ENCODE results near the gene CPEB4. TPM values are rescaled to one million over a fixed set of nuclear protein-coding genes. Genes with fewer than 3 reads are reported as not detected.

The CPEB4 gene
- total RNA-seq, 1 experiment from 2014 or later, result 27.7 TPM

DNA sequence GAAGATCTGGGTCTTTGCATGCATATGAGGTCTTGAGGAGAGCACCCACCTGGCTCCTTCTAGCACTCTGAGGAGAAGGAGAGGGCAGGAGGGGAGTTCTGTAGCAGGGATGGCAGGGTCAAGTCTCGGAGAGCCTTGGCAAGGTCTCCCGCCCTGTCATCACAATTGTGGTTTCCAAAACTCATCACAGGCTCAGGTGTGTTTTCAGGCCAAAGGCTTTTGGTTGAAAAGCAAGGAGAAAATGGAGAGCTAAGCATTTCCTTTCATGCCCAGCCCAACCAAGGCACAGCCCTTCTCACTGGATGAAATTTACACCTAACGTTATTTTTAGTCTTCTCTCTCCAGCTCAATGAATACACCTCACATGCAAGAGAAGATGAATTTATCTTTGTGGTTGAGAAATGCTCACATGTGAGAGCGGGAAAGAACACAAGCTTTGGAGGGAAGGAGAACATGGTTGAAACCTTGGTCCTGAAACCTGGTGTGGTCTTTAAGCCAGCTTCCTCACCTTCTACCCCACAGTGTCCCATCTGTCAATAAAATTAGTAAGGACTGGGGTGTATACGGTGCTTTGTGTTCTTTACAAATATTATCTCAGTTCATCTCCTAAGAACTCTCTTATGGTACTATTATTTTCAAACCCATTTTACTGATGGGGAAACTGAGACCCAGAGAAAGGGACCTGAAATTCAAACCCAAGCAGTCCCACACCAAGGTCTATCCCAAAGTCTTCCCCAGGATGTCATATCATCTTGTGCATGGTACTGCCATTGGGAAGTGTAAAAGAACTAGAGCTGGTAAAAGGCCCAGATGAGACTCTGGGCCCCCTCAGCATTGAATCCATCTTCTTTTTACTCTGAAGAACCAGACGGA lies 47.8 kb upstream of the CPEB4 start:
- in situ Hi-C loops (cut with HindIII; ENCODE audit: low pct_unique_long_range_greater_than_20kb, low sequenced_read_pairs), result no loop called here
- no peak for ATAC-seq
- TF ChIP-seq, protein P1, sequence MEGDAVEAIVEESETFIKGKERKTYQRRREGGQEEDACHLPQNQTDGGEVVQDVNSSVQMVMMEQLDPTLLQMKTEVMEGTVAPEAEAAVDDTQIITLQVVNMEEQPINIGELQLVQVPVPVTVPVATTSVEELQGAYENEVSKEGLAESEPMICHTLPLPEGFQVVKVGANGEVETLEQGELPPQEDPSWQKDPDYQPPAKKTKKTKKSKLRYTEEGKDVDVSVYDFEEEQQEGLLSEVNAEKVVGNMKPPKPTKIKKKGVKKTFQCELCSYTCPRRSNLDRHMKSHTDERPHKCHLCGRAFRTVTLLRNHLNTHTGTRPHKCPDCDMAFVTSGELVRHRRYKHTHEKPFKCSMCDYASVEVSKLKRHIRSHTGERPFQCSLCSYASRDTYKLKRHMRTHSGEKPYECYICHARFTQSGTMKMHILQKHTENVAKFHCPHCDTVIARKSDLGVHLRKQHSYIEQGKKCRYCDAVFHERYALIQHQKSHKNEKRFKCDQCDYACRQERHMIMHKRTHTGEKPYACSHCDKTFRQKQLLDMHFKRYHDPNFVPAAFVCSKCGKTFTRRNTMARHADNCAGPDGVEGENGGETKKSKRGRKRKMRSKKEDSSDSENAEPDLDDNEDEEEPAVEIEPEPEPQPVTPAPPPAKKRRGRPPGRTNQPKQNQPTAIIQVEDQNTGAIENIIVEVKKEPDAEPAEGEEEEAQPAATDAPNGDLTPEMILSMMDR (IDR thresholded peaks at IDR 0.05), result no peak
- TF ChIP-seq TCF7L2 (IDR thresholded peaks at IDR 0.05; ENCODE audit: low read depth, low read length) (no peak), SIN3A (IDR thresholded peaks at IDR 0.05; ENCODE audit: borderline replicate concordance, insufficient read depth, low read depth, low read length) (no peak), POLR2AphosphoS5 (IDR thresholded peaks at IDR 0.05; ENCODE audit: low read depth, low read length) (no peak)
- TF ChIP-seq, protein P2, sequence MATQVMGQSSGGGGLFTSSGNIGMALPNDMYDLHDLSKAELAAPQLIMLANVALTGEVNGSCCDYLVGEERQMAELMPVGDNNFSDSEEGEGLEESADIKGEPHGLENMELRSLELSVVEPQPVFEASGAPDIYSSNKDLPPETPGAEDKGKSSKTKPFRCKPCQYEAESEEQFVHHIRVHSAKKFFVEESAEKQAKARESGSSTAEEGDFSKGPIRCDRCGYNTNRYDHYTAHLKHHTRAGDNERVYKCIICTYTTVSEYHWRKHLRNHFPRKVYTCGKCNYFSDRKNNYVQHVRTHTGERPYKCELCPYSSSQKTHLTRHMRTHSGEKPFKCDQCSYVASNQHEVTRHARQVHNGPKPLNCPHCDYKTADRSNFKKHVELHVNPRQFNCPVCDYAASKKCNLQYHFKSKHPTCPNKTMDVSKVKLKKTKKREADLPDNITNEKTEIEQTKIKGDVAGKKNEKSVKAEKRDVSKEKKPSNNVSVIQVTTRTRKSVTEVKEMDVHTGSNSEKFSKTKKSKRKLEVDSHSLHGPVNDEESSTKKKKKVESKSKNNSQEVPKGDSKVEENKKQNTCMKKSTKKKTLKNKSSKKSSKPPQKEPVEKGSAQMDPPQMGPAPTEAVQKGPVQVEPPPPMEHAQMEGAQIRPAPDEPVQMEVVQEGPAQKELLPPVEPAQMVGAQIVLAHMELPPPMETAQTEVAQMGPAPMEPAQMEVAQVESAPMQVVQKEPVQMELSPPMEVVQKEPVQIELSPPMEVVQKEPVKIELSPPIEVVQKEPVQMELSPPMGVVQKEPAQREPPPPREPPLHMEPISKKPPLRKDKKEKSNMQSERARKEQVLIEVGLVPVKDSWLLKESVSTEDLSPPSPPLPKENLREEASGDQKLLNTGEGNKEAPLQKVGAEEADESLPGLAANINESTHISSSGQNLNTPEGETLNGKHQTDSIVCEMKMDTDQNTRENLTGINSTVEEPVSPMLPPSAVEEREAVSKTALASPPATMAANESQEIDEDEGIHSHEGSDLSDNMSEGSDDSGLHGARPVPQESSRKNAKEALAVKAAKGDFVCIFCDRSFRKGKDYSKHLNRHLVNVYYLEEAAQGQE (IDR thresholded peaks at IDR 0.05; ENCODE audit: insufficient read depth in 1 of 2, low read depth in 2 of 2, low read length in 1 of 2), result no peak
- intact Hi-C loops (cut with micrococcal nuclease; ENCODE audit: unreplicated experiment), result no loop called here
- H3K27ac ChIP-seq (ENCODE audit: low read length), result no peak overlapping the region
- BruUV-seq (replicated peaks), result no TSS peak
- no peaks in the 10 kb centered on the region for H3K27me3 ChIP-seq (ENCODE audit: control insufficient read depth, insufficient read depth, low read length)
- H3K4me3 ChIP-seq (ENCODE audit: low read depth in 2 of 2, low read length in 2 of 2), result no peak overlapping the region
- no peaks in the 10 kb centered on the region for H3K4me1 ChIP-seq (ENCODE audit: control insufficient read depth, insufficient read depth, low read length)
- H3K9me3 ChIP-seq (ENCODE audit: control insufficient read depth, insufficient read depth, low read depth, low read length), result no peaks in the 10 kb centered on the region
- ChIA-PET CTCF (no interaction called here), POLR2A (no interaction called here)
- no peak for DNase-seq (ENCODE audit: low read depth, low spot score)
- no peaks in the 10 kb centered on the region for H3K36me3 ChIP-seq (ENCODE audit: control insufficient read depth, insufficient read depth, low read length)

DNA sequence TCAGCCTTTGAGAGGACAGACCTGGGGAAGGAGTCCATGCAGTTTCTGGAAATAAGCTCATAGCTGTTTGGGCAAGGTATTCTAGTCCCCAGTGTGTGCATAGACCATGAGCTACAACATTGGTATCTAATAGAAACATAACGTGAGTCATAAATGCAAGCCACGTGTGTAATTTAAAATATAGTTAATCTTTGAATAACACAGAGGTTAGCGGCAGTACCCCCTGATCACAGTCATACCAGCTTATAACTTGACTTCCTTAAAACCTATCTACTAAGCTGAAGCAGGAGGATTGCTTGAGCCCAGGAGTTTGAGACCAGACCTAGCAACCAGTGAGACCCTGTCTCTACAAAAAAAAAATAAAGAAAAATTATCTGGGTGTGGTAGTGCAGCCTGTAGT lies 46.4 kb upstream of the CPEB4 start:
- Histone ChIP-seq H3K27ac (ENCODE audit: low read length) (no peak overlapping the region), H3K4me1 (ENCODE audit: control insufficient read depth, insufficient read depth, low read length) (no peaks in the 10 kb centered on the region), H3K36me3 (ENCODE audit: control insufficient read depth, insufficient read depth, low read length) (no peaks in the 10 kb centered on the region), H3K4me3 (ENCODE audit: low read depth in 2 of 2, low read length in 2 of 2) (no peak overlapping the region), H3K9me3 (ENCODE audit: control insufficient read depth, insufficient read depth, low read depth, low read length) (no peaks in the 10 kb centered on the region), H3K27me3 (ENCODE audit: control insufficient read depth, insufficient read depth, low read length) (no peaks in the 10 kb centered on the region)
- ChIA-PET CTCF (no interaction called here), POLR2A (no interaction called here)
- no peak for TF ChIP-seq SIN3A (IDR thresholded peaks at IDR 0.05; ENCODE audit: borderline replicate concordance, insufficient read depth, low read depth, low read length)
- no peak for TF ChIP-seq TCF7L2 (IDR thresholded peaks at IDR 0.05; ENCODE audit: low read depth, low read length)
- TF ChIP-seq, protein P1 (IDR thresholded peaks at IDR 0.05), result no peak
- no peak for TF ChIP-seq POLR2AphosphoS5 (IDR thresholded peaks at IDR 0.05; ENCODE audit: low read depth, low read length)
- TF ChIP-seq, protein P2 (IDR thresholded peaks at IDR 0.05; ENCODE audit: insufficient read depth in 1 of 2, low read depth in 2 of 2, low read length in 1 of 2), result no peak
- in situ Hi-C loops (cut with HindIII; ENCODE audit: low pct_unique_long_range_greater_than_20kb, low sequenced_read_pairs), result no loop called here
- ATAC-seq (no peak), DNase-seq (ENCODE audit: low read depth, low spot score) (no peak)
- BruUV-seq (replicated peaks), result no TSS peak
- intact Hi-C loops (cut with micrococcal nuclease; ENCODE audit: unreplicated experiment), result no loop called here

Measured in Panc1 (cell line).